ENCODE measurements around the gene ANKRD26.

ANKRD26 gene

GRCh38 chr10:27099916-27100812 lies at the start of gene ANKRD26:
Gene ANKRD26, minus strand, starts transcription at chr10:27100494. Its CDS starts 168 bp downstream, at chr10:27100326.
- peak within 1 kb of the TSS; percentile 74 for H3K9ac ChIP-seq (ENCODE audit: low read length)
- H3K27me3 ChIP-seq (ENCODE audit: control insufficient read depth in 1 of 2, insufficient read depth in 2 of 2, low read length in 2 of 2) = no peaks in the 10 kb centered on the region
- peak within 1 kb of the TSS; percentile 82 to 87 for H3K4me3 ChIP-seq (ENCODE audit: low read depth in 1 of 2, low read length in 2 of 2)
- H3K36me3 ChIP-seq (ENCODE audit: insufficient read depth, low read length) = no peaks in the 10 kb centered on the region
- peaks cover 12% of the 10 kb centered on the region for H3K4me1 ChIP-seq (ENCODE audit: insufficient read depth, low read length)
- peak within 1 kb of the TSS; percentile 99 for H3K27ac ChIP-seq (ENCODE audit: low read depth, low read length)
- H3K9me3 ChIP-seq (ENCODE audit: low read length) = no peaks in the 10 kb centered on the region

- no peak overlapping the region for H3K27ac ChIP-seq (ENCODE audit: low read depth, low read length)
- H3K4me1 ChIP-seq (ENCODE audit: insufficient read depth, low read length) = peaks cover 6% of the 10 kb centered on the region
- no peaks in the 10 kb centered on the region for H3K9me3 ChIP-seq (ENCODE audit: low read length)
- no peak overlapping the region for H3K4me3 ChIP-seq (ENCODE audit: low read depth in 1 of 2, low read length in 2 of 2)
- H3K27me3 ChIP-seq (ENCODE audit: control insufficient read depth in 1 of 2, insufficient read depth in 2 of 2, low read length in 2 of 2) = no peaks in the 10 kb centered on the region
- no peak overlapping the region for H3K9ac ChIP-seq (ENCODE audit: low read length)
- peaks cover 32% of the 10 kb centered on the region for H3K36me3 ChIP-seq (ENCODE audit: insufficient read depth, low read length)
Measured at GRCh38 chr10:27147701-27148100, 47.4 kb upstream of the ANKRD26 start.

- Histone ChIP-seq H3K4me1 (ENCODE audit: insufficient read depth, low read length) (no peaks in the 10 kb centered on the region), H3K9ac (ENCODE audit: low read length) (no peak overlapping the region), H3K9me3 (ENCODE audit: low read length) (no peaks in the 10 kb centered on the region), H3K27ac (ENCODE audit: low read depth, low read length) (no peak overlapping the region), H3K27me3 (ENCODE audit: control insufficient read depth in 1 of 2, insufficient read depth in 2 of 2, low read length in 2 of 2) (no peaks in the 10 kb centered on the region), H3K4me3 (ENCODE audit: low read depth in 1 of 2, low read length in 2 of 2) (no peak overlapping the region), H3K36me3 (ENCODE audit: insufficient read depth, low read length) (peaks cover 43% of the 10 kb centered on the region)
Measured at GRCh38 chr10:27145937-27146336, 45.6 kb upstream of the ANKRD26 start.

- peaks cover 43% of the 10 kb centered on the region for H3K36me3 ChIP-seq (ENCODE audit: insufficient read depth, low read length)
- H3K4me1 ChIP-seq (ENCODE audit: insufficient read depth, low read length) = no peaks in the 10 kb centered on the region
- H3K9me3 ChIP-seq (ENCODE audit: low read length) = no peaks in the 10 kb centered on the region
- no peak overlapping the region for H3K9ac ChIP-seq (ENCODE audit: low read length)
- H3K27ac ChIP-seq (ENCODE audit: low read depth, low read length) = no peak overlapping the region
- no peak overlapping the region for H3K4me3 ChIP-seq (ENCODE audit: low read depth in 1 of 2, low read length in 2 of 2)
- no peaks in the 10 kb centered on the region for H3K27me3 ChIP-seq (ENCODE audit: control insufficient read depth in 1 of 2, insufficient read depth in 2 of 2, low read length in 2 of 2)
Measured at GRCh38 chr10:27143686-27144085, 43.4 kb upstream of the ANKRD26 start.

DNA sequence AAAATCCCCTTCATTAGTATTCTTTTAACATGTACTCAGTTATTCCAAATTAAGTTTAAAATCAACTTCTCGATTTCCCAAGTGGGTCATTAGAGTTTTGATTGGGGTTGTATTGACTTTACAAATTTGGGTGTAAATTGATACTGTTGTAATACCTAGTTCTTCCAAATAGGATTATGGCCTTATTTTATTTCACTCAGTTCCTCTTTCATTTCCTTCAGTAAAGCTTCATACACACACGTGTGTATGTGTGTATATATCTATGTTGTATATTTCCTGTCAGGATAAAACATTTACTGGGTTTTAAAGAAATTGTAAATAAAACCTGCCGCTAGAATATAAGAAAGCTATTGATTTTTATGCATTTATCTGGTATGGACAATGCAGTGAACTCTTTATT lies 38.0 kb upstream of the ANKRD26 start:
- Histone ChIP-seq H3K27ac (ENCODE audit: low read depth, low read length) (no peak overlapping the region), H3K9me3 (ENCODE audit: low read length) (no peaks in the 10 kb centered on the region), H3K36me3 (ENCODE audit: insufficient read depth, low read length) (peaks cover 27% of the 10 kb centered on the region), H3K27me3 (ENCODE audit: control insufficient read depth in 1 of 2, insufficient read depth in 2 of 2, low read length in 2 of 2) (no peaks in the 10 kb centered on the region), H3K4me3 (ENCODE audit: low read depth in 1 of 2, low read length in 2 of 2) (no peak overlapping the region), H3K4me1 (ENCODE audit: insufficient read depth, low read length) (no peaks in the 10 kb centered on the region), H3K9ac (ENCODE audit: low read length) (no peak overlapping the region)

- Histone ChIP-seq H3K27ac (ENCODE audit: low read depth, low read length) (no peak overlapping the region), H3K4me3 (ENCODE audit: low read depth in 1 of 2, low read length in 2 of 2) (no peak overlapping the region), H3K9me3 (ENCODE audit: low read length) (no peaks in the 10 kb centered on the region), H3K27me3 (ENCODE audit: control insufficient read depth in 1 of 2, insufficient read depth in 2 of 2, low read length in 2 of 2) (no peaks in the 10 kb centered on the region), H3K36me3 (ENCODE audit: insufficient read depth, low read length) (peaks cover 46% of the 10 kb centered on the region), H3K4me1 (ENCODE audit: insufficient read depth, low read length) (no peaks in the 10 kb centered on the region), H3K9ac (ENCODE audit: low read length) (no peak overlapping the region)
Measured at GRCh38 chr10:27134371-27134770, 34.1 kb upstream of the ANKRD26 start.

DNA sequence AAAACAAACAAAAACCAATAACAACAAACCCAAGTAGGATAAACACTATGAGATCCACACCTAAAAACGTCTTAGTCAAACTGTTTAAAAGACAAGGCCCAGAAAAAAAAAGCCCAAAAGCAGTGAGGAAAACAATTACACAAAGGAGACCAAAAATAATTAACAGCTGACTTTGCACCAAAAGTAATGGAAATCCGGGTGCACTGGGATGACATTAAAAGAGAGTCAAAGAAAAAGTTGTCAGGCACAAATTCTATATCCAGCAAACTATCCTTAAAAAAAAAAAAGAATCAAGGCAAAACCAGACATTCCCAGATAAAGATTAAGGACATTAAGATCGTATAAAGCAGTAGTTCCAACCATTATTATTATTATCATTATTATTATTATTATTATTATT lies 7.9 kb upstream of the ANKRD26 start:
- H3K4me1 ChIP-seq (ENCODE audit: insufficient read depth, low read length) = no peaks in the 10 kb centered on the region
- no peaks in the 10 kb centered on the region for H3K9me3 ChIP-seq (ENCODE audit: low read length)
- H3K27ac ChIP-seq (ENCODE audit: low read depth, low read length) = no peak overlapping the region
- no peak overlapping the region for H3K9ac ChIP-seq (ENCODE audit: low read length)
- H3K36me3 ChIP-seq (ENCODE audit: insufficient read depth, low read length) = peaks cover 30% of the 10 kb centered on the region
- H3K27me3 ChIP-seq (ENCODE audit: control insufficient read depth in 1 of 2, insufficient read depth in 2 of 2, low read length in 2 of 2) = no peaks in the 10 kb centered on the region
- no peak overlapping the region for H3K4me3 ChIP-seq (ENCODE audit: low read depth in 1 of 2, low read length in 2 of 2)

DNA sequence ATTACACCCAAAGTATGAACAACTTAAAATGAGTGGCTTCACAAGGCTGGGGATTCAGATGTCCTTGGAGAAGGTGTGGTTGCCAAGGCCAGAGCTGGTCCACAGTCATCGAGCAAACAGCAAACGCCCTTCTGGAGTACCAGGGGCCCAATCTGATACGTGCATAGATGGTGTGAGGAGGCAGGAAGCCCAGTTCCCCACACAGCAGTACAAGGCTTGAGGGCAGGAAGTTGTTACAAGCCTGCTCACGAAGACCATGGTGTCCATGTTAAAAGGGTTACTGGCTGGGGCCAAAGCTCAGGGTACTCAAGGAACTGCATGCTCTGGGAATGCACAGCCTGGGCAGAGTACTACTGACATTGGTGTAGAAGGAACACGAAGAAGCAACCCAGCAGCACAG lies 4.6 kb upstream of the ANKRD26 start:
- H3K4me3 ChIP-seq (ENCODE audit: low read depth in 1 of 2, low read length in 2 of 2) = no peak overlapping the region
- H3K27me3 ChIP-seq (ENCODE audit: control insufficient read depth in 1 of 2, insufficient read depth in 2 of 2, low read length in 2 of 2) = no peaks in the 10 kb centered on the region
- H3K36me3 ChIP-seq (ENCODE audit: insufficient read depth, low read length) = peaks cover 6% of the 10 kb centered on the region
- no peaks in the 10 kb centered on the region for H3K9me3 ChIP-seq (ENCODE audit: low read length)
- no peak overlapping the region for H3K9ac ChIP-seq (ENCODE audit: low read length)
- no peak overlapping the region for H3K27ac ChIP-seq (ENCODE audit: low read depth, low read length)
- H3K4me1 ChIP-seq (ENCODE audit: insufficient read depth, low read length) = peaks cover 6% of the 10 kb centered on the region

DNA sequence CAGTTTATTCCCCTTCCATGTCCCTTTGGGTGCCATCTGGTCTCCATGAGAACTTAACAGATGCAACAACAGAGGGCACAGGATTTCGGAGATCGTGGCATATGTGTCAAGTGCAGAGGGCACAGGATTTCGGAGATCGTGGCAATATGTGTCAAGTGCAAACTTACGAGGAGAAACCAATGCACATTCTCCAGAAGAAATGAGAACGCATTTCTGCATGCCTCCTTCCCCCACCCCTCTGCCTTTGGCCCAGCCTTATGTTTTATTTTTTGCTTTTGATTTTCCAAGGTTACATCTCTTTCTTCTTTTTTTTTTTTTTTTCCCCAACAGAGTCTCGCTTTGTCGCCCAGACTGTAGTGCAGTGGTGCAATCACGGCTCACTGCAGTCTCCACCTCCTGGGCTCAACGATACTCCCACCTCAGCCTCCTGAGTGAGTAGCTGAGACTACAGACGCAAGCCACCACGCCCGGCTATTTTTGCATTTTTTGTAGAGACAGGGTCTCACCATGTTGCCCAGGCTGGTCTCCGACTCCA lies 586 bp upstream of the ANKRD26 start:
- Histone ChIP-seq H3K4me3 (ENCODE audit: low read depth in 1 of 2, low read length in 2 of 2) (peak overlapping the region; percentile 82 to 87), H3K27me3 (ENCODE audit: control insufficient read depth in 1 of 2, insufficient read depth in 2 of 2, low read length in 2 of 2) (no peaks in the 10 kb centered on the region), H3K9ac (ENCODE audit: low read length) (peak overlapping the region; percentile 74), H3K36me3 (ENCODE audit: insufficient read depth, low read length) (peaks cover 5% of the 10 kb centered on the region), H3K4me1 (ENCODE audit: insufficient read depth, low read length) (peaks cover 12% of the 10 kb centered on the region), H3K27ac (ENCODE audit: low read depth, low read length) (peak overlapping the region; percentile 99), H3K9me3 (ENCODE audit: low read length) (no peaks in the 10 kb centered on the region)

- H3K27ac ChIP-seq (ENCODE audit: low read depth, low read length) = peak overlapping the region; percentile 99
- peaks cover 12% of the 10 kb centered on the region for H3K4me1 ChIP-seq (ENCODE audit: insufficient read depth, low read length)
- no peaks in the 10 kb centered on the region for H3K36me3 ChIP-seq (ENCODE audit: insufficient read depth, low read length)
- no peaks in the 10 kb centered on the region for H3K9me3 ChIP-seq (ENCODE audit: low read length)
- H3K9ac ChIP-seq (ENCODE audit: low read length) = peak overlapping the region; percentile 74
- peak overlapping the region; percentile 82 to 87 for H3K4me3 ChIP-seq (ENCODE audit: low read depth in 1 of 2, low read length in 2 of 2)
- no peaks in the 10 kb centered on the region for H3K27me3 ChIP-seq (ENCODE audit: control insufficient read depth in 1 of 2, insufficient read depth in 2 of 2, low read length in 2 of 2)
Measured at GRCh38 chr10:27099448-27099847, 846 bp downstream of the ANKRD26 start.

- Histone ChIP-seq H3K9me3 (ENCODE audit: low read length) (no peaks in the 10 kb centered on the region), H3K36me3 (ENCODE audit: insufficient read depth, low read length) (peaks cover 17% of the 10 kb centered on the region), H3K27me3 (ENCODE audit: control insufficient read depth in 1 of 2, insufficient read depth in 2 of 2, low read length in 2 of 2) (no peaks in the 10 kb centered on the region), H3K4me3 (ENCODE audit: low read depth in 1 of 2, low read length in 2 of 2) (no peak overlapping the region), H3K9ac (ENCODE audit: low read length) (no peak overlapping the region), H3K4me1 (ENCODE audit: insufficient read depth, low read length) (no peaks in the 10 kb centered on the region), H3K27ac (ENCODE audit: low read depth, low read length) (no peak overlapping the region)
Measured at GRCh38 chr10:27088119-27089044, 11.9 kb downstream of the ANKRD26 start.
